Ovary (tissue), 9 donors: Measurements from ENCODE around the gene EVL. TPM values are rescaled to one million over a fixed set of nuclear protein-coding genes. Genes with fewer than 3 reads are reported as not detected.

Experiments
- DNase-seq, 5 donors: peaks; one replicate each; pipeline ENCODE4 v3.0.0-alpha.2; 2019 to 2020
- H3K27ac ChIP-seq, 2 donors: fragments of 200-600 bp; one replicate each; pipeline versions ENCODE4 v1.5.1 to v1.8.0; 2019 to 2022
- H3K27me3 ChIP-seq: fragments of 200-600 bp; one replicate; pipeline ENCODE4 v1.8.0; 2022
- H3K36me3 ChIP-seq: fragments of 200-600 bp; sonication (generic); one replicate; pipeline ENCODE4 v1.5.1; 2019
- H3K4me1 ChIP-seq: one replicate; pipeline ENCODE4 v1.8.1; 2013; ENCODE audit warnings: mild to moderate bottlenecking, moderate library complexity; ENCODE audit not compliant: insufficient read depth
- H3K4me3 ChIP-seq: fragments of 200-600 bp; sonication (generic); one replicate; pipeline ENCODE4 v1.5.1; 2017
- H3K9me3 ChIP-seq, 2 donors: fragments of 200-600 bp in 1 of 2; sonication (generic) in 1 of 2; one replicate each; pipeline versions ENCODE4 v1.5.1 to v1.8.1; 2013 to 2019; ENCODE audit warnings: mild to moderate bottlenecking in 1 of 2, moderate library complexity in 1 of 2
- CTCF ChIP-seq, 3 donors: fragments of 450-650 bp in 2 of 3; fragments of 200-600 bp in 1 of 3; IDR thresholded peaks; one replicate each; pipeline versions ENCODE4 v1.5.1 to v1.8.0; 2016 to 2022; ENCODE audit warnings: antibody characterized with exemption in 3 of 3, mild to moderate bottlenecking in 1 of 3
- EP300 ChIP-seq: sonication (generic); formaldehyde crosslinking; IDR thresholded peaks from one replicate; pipeline ENCODE4 v1.6.1; 2017; ENCODE audit warnings: antibody characterized with exemption
- POLR2A ChIP-seq: fragments of 450-650 bp; IDR thresholded peaks from one replicate; pipeline ENCODE4 v1.6.1; 2017; ENCODE audit warnings: antibody characterized with exemption, mild to moderate bottlenecking, moderate library complexity
- WGBS, 3 donors: extraction: QIAGEN DNeasy Blood & Tissue Kit in 1 of 3; methylation state at CpG; one replicate each; pipeline versions ENCODE4 v1.1.5 to v1.1.7; 2013 to 2017; 5-methylcytosine and 5-hydroxymethylcytosine counted together
- intact Hi-C, 4 donors: fragments of 100-400 bp; cut with DNase I; formaldehyde crosslinking; loops; one replicate each; pipeline versions ENCODE4 v1.11.0 to v1.15.1; 2022 to 2023
- polyA plus RNA-seq, 2 donors: library from polyadenylated mRNA; stranded (reverse); fragments of 200-250 nt in 1 of 2; fragments of 350-450 nt in 1 of 2; fragmentation: Illumina TruSeq in 1 of 2; extraction: RNeasy Lipid Tissue Mini Kit (QIAGEN cat#74804) in 1 of 2; gene quantifications; one replicate each; pipeline ENCODE4 v1.2.3, GENCODE V29; 2013 to 2014
- total RNA-seq, 7 donors: library from RNA; depleted of rRNA in 2 of 7; stranded (reverse); fragments of >200 nt in 2 of 7; fragmentation: NEBNext Ultra II Directional in 3 of 7; extraction: Animal tissue kit (Norgen Biotek cat#: 25700) in 3 of 7; gene quantifications; one replicate each; pipeline versions ENCODE4 v1.1.0 to v1.2.4, GENCODE V29; 2016 to 2023
- donor health status: DM: no; HTN: no; CAD: no; lungs with moderate emphysema.
- donor health status: DM: no; HTN: no; CAD: no.
- donor health status: Bipolar disorder and iron deficiency.
- donor health status: DM: yes; HTN: yes; CAD: no.
- donor health status: DM: no; HTN: no; CAD: no.
- donor health status: DM: yes; HTN: yes; CAD: no.

The EVL gene
- total and polyA plus RNA-seq, 9 donors, result 41.0 to 105 (median 66.1) TPM

- no peaks in the 10 kb centered on the region for H3K4me1 ChIP-seq
- no peaks in the 10 kb centered on the region for H3K36me3 ChIP-seq
- H3K9me3 ChIP-seq, result no peaks in the 10 kb centered on the region
- H3K4me3 ChIP-seq, result no peak overlapping the region
- no peak overlapping the region for H3K27ac ChIP-seq
- TF ChIP-seq EP300 (no peak), POLR2A (no peak), CTCF (IDR thresholded peaks at IDR 0.05) (no peak)
- intact Hi-C loops, result no loop called here
- no peak for DNase-seq
- no peaks in the 10 kb centered on the region for H3K27me3 ChIP-seq
- 89 to 92% (median 90%) methylated on average over 18 of the region's 18 CpGs for WGBS, 3 donors
Observed at GRCh38 chr14:100067971-100068959, 3.0 kb downstream of the EVL start.

- no peaks in the 10 kb centered on the region for H3K9me3 ChIP-seq
- no peak overlapping the region for H3K4me3 ChIP-seq
- H3K4me1 ChIP-seq, result no peaks in the 10 kb centered on the region
- H3K36me3 ChIP-seq, result no peaks in the 10 kb centered on the region
- intact Hi-C loops, result no loop called here
- H3K27ac ChIP-seq, result no peak overlapping the region
- WGBS, 3 donors, result 95 to 96% (median 96%) methylated on average over 9 of the region's 9 CpGs
- no peak for DNase-seq
- TF ChIP-seq POLR2A (no peak), CTCF (IDR thresholded peaks at IDR 0.05) (no peak), EP300 (no peak)
- H3K27me3 ChIP-seq, result no peaks in the 10 kb centered on the region
Observed at GRCh38 chr14:100069161-100069800, 4.1 kb downstream of the EVL start.

GRCh38 chr14:100070310-100070709 is 5.1 kb downstream of the EVL start:
- Histone ChIP-seq H3K36me3 (no peaks in the 10 kb centered on the region), H3K4me1 (no peaks in the 10 kb centered on the region), H3K4me3 (no peak overlapping the region), H3K9me3 (no peaks in the 10 kb centered on the region), H3K27me3 (no peaks in the 10 kb centered on the region), H3K27ac (no peak overlapping the region)
- DNase-seq, result no peak
- TF ChIP-seq CTCF (IDR thresholded peaks at IDR 0.05) (no peak), EP300 (no peak), POLR2A (no peak)
- 91 to 95% (median 92%) methylated on average over 11 of the region's 11 CpGs for WGBS, 3 donors
- intact Hi-C loops, result no loop called here

- no peaks in the 10 kb centered on the region for H3K27me3 ChIP-seq
- WGBS, 3 donors, result 93 to 94% (median 93%) methylated on average over 3 of the region's 3 CpGs
- H3K36me3 ChIP-seq, result no peaks in the 10 kb centered on the region
- H3K27ac ChIP-seq, result no peak overlapping the region
- H3K9me3 ChIP-seq, result no peaks in the 10 kb centered on the region
- intact Hi-C loops, result no loop called here
- no peaks in the 10 kb centered on the region for H3K4me1 ChIP-seq
- no peak for DNase-seq
- no peak overlapping the region for H3K4me3 ChIP-seq
- TF ChIP-seq CTCF (IDR thresholded peaks at IDR 0.05) (no peak), POLR2A (no peak), EP300 (no peak)
Observed at GRCh38 chr14:100071545-100071944, 6.3 kb downstream of the EVL start.
